Mucosa of gallbladder (tissue), 1 donor: ENCODE results near the gene VSIG8. TPM values are rescaled to one million over a fixed set of nuclear protein-coding genes. Genes with fewer than 3 reads are reported as not detected.

Source experiments
- DNase-seq: peaks from one replicate; pipeline ENCODE4 v3.0.0-alpha.2; 2020; ENCODE audit warnings: low spot score
- total RNA-seq: library from RNA; stranded (reverse); gene quantifications from one replicate; pipeline ENCODE4 v1.2.1, GENCODE V29; 2021
- donor health status: DM: no; HTN: no; CAD: no.

Gene VSIG8
- total RNA-seq, 1 donor from 2014 or later = not detected

- no peak for DNase-seq
Measured at GRCh38 chr1:159884296-159884695, 21.8 kb upstream of the VSIG8 start.

DNA sequence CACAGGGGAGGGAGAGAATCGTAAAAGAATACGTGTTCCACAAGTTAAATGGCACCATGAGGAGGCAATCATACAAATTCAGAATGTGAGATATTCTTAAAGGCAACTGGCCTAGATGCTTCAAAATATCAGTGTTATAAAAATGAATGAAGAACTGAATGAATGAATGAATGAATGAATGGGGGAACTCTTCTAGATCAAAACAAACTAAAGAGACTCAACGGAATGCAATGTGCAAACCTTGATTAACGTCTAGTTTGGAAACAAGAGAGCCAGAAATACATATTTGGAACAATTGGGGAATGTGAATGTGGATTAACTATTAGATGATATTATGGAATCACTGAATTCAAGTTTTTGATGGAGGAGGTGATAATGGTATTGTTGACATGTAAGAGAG is 20.7 kb upstream of the VSIG8 start:
- no peak for DNase-seq

- no peak for DNase-seq
Measured at GRCh38 chr1:159882527-159882862, 20.0 kb upstream of the VSIG8 start.

DNA sequence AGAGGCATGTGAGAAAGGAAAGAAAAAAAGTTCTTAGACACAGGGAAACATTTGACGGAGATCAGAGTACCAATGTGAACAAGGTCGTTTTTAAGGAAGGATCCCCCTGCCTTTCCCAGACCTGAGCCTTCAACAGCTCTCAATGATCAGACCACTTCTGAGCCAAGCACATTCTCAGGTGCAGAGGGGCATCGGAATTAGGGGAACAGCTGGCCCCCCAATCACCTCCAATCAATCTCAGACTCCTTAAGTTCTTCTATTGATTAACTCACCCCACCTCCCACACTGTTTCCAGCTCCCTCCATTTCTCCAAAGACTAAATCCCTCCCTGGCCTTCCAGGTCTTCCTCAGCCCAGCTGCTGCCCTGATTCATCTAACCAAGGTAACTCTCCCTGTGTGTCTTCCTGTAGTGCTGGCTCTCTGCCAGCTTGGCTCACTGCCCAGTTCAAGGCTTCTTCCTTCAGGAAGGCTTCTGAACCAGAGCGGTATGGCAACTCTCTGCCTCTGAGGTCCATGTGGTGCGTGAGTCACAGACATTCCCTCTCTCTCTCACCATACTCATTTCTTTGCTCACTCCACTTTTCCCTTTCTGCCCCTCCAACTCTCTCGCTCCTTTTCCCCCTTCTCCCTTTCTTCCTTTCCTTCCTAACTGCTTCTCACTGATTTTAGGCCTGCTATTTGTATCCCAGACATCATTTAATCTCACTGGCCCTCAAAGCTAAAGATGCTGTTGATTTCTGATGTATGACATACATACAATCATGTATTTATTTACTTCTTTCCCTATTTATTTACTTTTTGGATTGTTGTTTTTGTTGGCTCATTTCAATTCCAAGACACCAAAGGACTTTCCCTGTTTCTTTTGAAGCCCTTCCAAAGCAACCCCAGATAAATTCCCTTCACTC is 19.4 kb upstream of the VSIG8 start:
- DNase-seq = peak; percentile 96

GRCh38 chr1:159880430-159880829 is 18.0 kb upstream of the VSIG8 start:
- DNase-seq = no peak

- no peak for DNase-seq
Measured at GRCh38 chr1:159879977-159880376, 17.5 kb upstream of the VSIG8 start.

DNA sequence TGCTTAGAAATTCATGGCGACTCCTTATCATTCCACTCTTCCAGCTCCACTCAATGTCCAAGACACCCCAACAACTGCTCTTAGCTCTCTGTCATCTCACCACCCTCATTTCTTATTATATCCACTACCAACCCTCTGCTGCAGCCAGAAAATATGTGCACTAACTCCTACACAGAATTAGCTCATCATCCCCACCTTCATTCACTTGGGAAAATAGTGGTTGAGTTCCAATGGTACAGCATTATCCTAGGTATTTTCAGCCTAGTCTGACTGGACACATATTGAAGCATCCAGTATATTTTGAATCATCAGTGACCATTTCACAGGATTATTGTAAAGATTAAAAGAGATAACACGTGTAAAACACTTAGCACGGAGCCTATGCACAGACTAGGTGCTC is 16.7 kb upstream of the VSIG8 start:
- no peak for DNase-seq

- no peak for DNase-seq
Measured at GRCh38 chr1:159877695-159878444, 15.4 kb upstream of the VSIG8 start.

DNA sequence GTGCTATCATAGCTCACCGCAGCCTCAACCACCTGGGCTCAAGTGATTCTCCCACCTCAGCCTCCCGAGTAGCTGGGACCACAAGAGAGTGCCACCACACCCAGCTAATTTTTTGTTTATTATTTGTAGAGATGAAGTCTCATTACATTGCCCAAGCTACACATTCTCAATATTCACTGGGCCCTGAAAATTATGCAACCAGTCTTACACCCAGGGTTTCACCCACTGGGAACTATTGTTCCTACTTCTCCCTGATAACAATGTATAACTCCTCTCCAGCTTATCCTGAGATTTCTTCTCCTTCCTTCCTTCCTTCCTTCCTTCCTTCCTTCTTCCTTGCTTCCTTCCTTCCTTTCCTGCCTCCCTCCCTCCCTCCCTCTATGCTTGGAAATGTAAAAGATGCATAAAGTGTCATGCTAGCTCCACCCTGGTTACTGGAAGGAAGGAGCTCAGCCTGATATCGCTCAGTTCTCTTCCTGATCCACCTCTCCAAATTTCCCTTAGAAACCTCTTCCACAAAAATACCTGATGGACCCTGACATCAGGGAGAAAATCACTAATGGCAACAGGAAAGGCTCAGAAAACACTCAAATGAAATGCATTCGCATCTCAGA is 11.2 kb upstream of the VSIG8 start:
- DNase-seq = no peak

GRCh38 chr1:159872891-159873290 is 10.4 kb upstream of the VSIG8 start:
- no peak for DNase-seq

GRCh38 chr1:159870704-159871103 is 8.2 kb upstream of the VSIG8 start:
- DNase-seq = no peak

DNA sequence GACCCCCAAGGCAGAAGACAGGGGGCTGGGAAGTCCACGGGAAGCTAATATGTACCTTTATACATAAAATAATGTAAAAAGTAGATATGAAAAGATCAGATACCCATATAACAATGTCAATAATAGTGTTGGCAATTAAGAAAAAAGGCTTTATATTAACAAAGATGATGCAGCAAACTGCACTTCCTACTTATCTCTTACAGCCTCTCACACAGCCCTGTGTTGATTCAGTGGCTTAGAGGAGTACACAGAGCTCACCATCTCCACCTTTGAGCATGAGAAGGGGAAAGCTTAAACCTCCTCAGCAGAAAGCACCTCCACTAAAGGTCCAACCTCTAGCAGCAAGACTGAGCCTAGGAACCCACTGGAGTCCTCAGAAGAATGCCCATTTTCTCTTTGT is 7.2 kb upstream of the VSIG8 start:
- DNase-seq = no peak

DNA sequence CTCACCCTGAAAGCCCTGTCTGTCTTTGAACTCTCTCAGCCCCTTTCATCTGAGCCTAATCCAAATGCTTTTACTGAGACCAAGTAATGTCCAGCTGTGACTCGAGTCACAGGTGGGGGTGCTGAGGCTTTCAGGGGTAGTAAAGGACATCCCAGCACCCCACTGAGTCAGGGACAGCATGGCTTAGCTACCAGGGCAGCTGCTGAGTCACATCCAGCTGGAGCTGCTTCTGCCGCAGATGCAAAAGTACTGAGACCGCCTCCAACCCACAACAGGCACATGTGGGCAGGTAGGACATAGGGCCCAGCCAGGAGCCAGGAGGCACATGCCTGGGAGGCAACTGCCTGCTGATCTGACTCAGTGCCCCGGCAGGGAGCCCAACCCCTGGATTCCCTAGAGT is 6.7 kb upstream of the VSIG8 start:
- DNase-seq = no peak

DNA sequence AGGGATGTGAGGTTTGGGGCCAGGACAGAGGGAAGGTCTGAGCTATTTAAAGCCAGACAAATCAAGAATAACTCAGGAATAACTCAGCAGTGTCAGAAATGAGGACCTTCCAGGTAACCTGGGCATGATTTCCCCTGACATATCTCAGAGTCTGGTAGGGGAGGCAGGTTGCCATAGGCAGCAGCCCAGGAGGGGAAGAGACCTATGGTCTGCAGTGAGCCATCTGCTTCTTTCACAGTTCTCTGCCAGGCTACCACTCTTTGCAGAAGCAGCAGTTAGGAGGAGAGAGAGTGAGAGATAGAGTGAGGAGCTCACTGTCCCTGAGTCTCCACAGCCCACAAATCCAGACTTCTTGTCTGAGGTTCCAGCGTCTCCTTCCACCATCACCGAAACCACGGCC is 6.3 kb upstream of the VSIG8 start:
- no peak for DNase-seq

DNA sequence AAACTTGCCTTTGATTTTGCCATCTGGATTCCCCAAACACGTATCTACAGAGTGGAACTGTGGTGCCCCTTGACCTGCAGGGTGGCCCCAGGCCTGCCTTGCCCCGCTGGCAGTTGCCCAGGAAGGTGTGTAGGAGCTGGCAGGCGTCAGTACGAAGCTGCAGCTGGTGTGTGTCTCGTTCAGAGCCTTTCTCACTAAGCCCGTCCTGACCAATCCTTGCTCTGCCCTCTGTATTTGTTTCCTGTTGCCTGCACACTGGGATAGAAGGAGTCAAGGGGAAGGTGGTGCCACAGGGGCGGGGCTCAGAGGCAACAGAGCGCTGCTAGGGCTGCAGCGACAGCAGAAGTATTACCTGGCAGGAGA is 5.2 kb upstream of the VSIG8 start:
- DNase-seq = peak; percentile 74

- peak; percentile 23 for DNase-seq
Measured at GRCh38 chr1:159866905-159867663, 4.6 kb upstream of the VSIG8 start.

GRCh38 chr1:159866066-159866465 is 3.6 kb upstream of the VSIG8 start:
- no peak for DNase-seq

GRCh38 chr1:159864262-159864661 is 1.8 kb upstream of the VSIG8 start:
- no peak for DNase-seq

DNA sequence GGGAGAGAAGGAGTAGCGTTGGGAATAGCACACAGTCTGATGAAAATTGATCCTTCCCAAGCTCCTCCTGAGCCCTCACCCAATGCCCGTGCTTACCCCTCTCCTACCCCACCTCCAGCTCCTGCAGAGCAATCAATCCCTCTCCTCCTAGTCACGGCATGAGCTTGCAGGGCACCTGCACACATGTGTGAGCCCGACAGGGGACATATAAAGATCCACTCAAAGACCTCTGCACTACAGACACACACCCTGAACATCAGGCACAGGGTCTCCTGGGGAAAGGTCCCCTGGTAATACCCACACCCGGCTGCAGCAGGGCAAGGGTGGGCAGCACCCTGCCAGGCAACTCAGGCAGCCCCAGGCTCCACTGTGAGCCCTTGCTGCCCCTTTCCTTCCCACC is 426 bp downstream of the VSIG8 start:
- no peak for DNase-seq

GRCh38 chr1:159861218-159861617 is 1.2 kb downstream of the VSIG8 start:
- no peak for DNase-seq

DNA sequence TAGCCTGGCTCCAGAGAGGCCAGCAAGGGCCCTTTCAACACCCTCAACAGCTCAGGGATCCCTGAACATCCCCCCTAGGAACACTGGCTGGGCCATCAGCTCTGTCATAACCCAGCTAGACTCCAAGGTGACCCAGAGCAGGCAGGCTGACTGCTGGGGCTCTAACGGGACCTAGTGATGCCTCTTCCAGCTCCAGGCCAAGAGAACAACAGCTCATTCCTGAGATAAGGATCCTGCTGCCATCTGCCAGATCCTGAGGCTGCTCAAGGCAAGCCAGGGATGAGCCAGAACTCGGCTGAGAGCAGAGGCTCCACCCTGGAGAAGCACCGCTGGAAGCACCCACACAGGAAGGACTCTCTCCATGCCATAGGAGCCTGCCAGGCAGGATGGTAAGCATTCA is 2.0 kb downstream of the VSIG8 start:
- DNase-seq = no peak

DNA sequence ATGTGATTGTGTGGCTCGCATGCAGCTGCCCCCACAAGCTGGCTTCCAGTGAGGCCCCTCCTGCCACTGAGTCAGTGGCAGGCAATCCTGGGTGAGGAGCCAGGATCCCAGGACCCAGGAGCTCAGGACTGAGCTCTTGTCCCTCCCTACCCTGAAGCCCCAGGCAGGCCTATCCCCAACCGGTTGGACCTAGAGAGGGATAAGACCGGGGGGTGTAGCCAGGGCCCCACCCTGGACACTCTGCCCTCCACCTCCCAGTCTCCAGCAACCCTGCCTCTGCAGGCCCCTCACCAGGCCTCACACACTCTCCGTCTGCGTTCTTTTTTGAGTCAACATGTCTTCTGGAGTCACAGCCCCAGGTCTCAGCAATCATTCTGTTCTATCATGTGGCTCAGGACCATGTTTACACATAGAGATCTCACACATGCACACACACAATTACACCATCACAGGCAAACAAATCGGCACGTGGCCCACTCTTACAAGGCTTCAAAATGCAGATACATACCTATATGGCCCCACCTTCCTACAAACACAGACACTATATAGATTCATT is 2.6 kb downstream of the VSIG8 start:
- DNase-seq = no peak
